Smooth muscle cell (in vitro differentiated cells): ENCODE results near the gene ATF4. TPM values are rescaled to one million over a fixed set of nuclear protein-coding genes. Genes with fewer than 3 reads are reported as not detected.

ENCODE experiments used
- DNase-seq: peaks from one replicate; lab custom pipeline; 2025; ENCODE audit not compliant: unreplicated experiment; lab: John Stamatoyannopoulos, UW
- H2AFZ ChIP-seq: fragments of 200-600 bp; sonication (generic); 2 replicates; pipeline ENCODE4 v1.6.0; 2016; ENCODE audit warnings: antibody characterized with exemption, low read depth, mild to moderate bottlenecking
- H3F3A ChIP-seq: fragments of 200-600 bp; sonication (generic); 2 replicates; pipeline ENCODE4 v1.6.0; 2017; ENCODE audit warnings: antibody characterized with exemption, low read depth
- H3K27ac ChIP-seq: fragments of 200-600 bp; sonication (generic); 2 replicates; pipeline ENCODE4 v1.5.1; 2016; ENCODE audit warnings: low read depth, mild to moderate bottlenecking
- H3K27me3 ChIP-seq: fragments of 200-600 bp; sonication (generic); 2 replicates; pipeline ENCODE4 v1.6.1; 2016; ENCODE audit warnings: low read depth, mild to moderate bottlenecking
- H3K36me3 ChIP-seq: fragments of 200-600 bp; sonication (generic); 2 replicates; pipeline ENCODE4 v1.5.1; 2016; ENCODE audit warnings: low read depth
- H3K4me1 ChIP-seq: fragments of 200-600 bp; sonication (generic); 2 replicates; pipeline ENCODE4 v1.5.1; 2016; ENCODE audit warnings: low read depth
- H3K4me2 ChIP-seq: fragments of 200-600 bp; sonication (generic); 2 replicates; pipeline ENCODE4 v1.6.0; 2016; ENCODE audit warnings: mild to moderate bottlenecking
- H3K4me3 ChIP-seq: fragments of 200-600 bp; sonication (generic); 2 replicates; pipeline ENCODE4 v1.5.1; 2016; ENCODE audit warnings: mild to moderate bottlenecking
- H3K79me2 ChIP-seq: fragments of 200-600 bp; sonication (generic); 2 replicates; pipeline ENCODE4 v1.6.0; 2016; ENCODE audit warnings: low read depth, mild to moderate bottlenecking
- H3K9ac ChIP-seq: fragments of 200-600 bp; sonication (generic); 2 replicates; pipeline ENCODE4 v1.6.0; 2016; ENCODE audit warnings: low read depth
- H3K9me3 ChIP-seq: fragments of 200-600 bp; sonication (generic); replicated peaks from 2 replicates; pipeline ENCODE4 v1.5.1; 2016; ENCODE audit warnings: low read depth
- H4K20me1 ChIP-seq: fragments of 200-600 bp; sonication (generic); 2 replicates; pipeline ENCODE4 v1.6.0; 2016; ENCODE audit warnings: low read depth
- CTCF ChIP-seq: fragments of 200-600 bp; sonication (generic); IDR thresholded peaks from 2 replicates; pipeline ENCODE4 v1.5.1; 2017; ENCODE audit warnings: borderline replicate concordance, mild to moderate bottlenecking, antibody characterized with exemption; ENCODE audit not compliant: insufficient read depth, poor library complexity, severe bottlenecking
- WGBS: methylation state at CpG from one replicate; pipeline ENCODE4 v1.1.7; 2016; ENCODE audit warnings: low lambda C conversion rate; 5-methylcytosine and 5-hydroxymethylcytosine counted together
- polyA plus RNA-seq: library from polyadenylated mRNA; unstranded; fragments of >200 nt; fragmentation: Nextera tagmentation; extraction: Ambion mirVana; gene quantifications from 2 replicates; pipeline ENCODE4 v1.2.1, GENCODE V29; 2016
- total RNA-seq: library from RNA; depleted of rRNA; stranded (reverse); fragments of >200 nt; gene quantifications from 2 replicates; pipeline ENCODE4 v1.2.3, GENCODE V29; 2014

The ATF4 gene
- total and polyA plus RNA-seq, 2 experiments from 2014 or later: 288 to 421 TPM

- H3K9ac ChIP-seq: no peak overlapping the region
- 74% methylated on average over 3 of the region's 3 CpGs for WGBS
- no peaks in the 10 kb centered on the region for H3K9me3 ChIP-seq
- no peak for DNase-seq
- H4K20me1 ChIP-seq: no peaks in the 10 kb centered on the region
- H3F3A ChIP-seq: no peaks in the 10 kb centered on the region
- H3K79me2 ChIP-seq: no peaks in the 10 kb centered on the region
- H2AFZ ChIP-seq: no peak overlapping the region
- peaks cover 70% of the 10 kb centered on the region for H3K27me3 ChIP-seq
- no peak for TF ChIP-seq CTCF
- no peak overlapping the region for H3K4me3 ChIP-seq
- no peaks in the 10 kb centered on the region for H3K4me1 ChIP-seq
- H3K36me3 ChIP-seq: no peaks in the 10 kb centered on the region
- H3K4me2 ChIP-seq: no peak overlapping the region
- no peak overlapping the region for H3K27ac ChIP-seq
These were observed 33.1 kb downstream of the ATF4 start for GRCh38 chr22:39553429-39553828.

GRCh38 chr22:39554151-39554550, 33.8 kb downstream of the ATF4 start:
- Histone ChIP-seq H3K79me2 (no peaks in the 10 kb centered on the region), H3F3A (no peaks in the 10 kb centered on the region), H3K4me1 (no peaks in the 10 kb centered on the region), H2AFZ (no peak overlapping the region), H3K27ac (no peak overlapping the region), H3K27me3 (peaks cover 70% of the 10 kb centered on the region), H3K36me3 (no peaks in the 10 kb centered on the region), H3K9me3 (no peaks in the 10 kb centered on the region), H4K20me1 (no peaks in the 10 kb centered on the region), H3K9ac (no peak overlapping the region), H3K4me3 (no peak overlapping the region), H3K4me2 (no peak overlapping the region)
- no peak for DNase-seq
- 80% methylated on average over 3 of the region's 3 CpGs for WGBS
- TF ChIP-seq CTCF: no peak

GRCh38 chr22:39556970-39557841, 36.8 kb downstream of the ATF4 start:
- H3K9me3 ChIP-seq: no peaks in the 10 kb centered on the region
- H3K4me1 ChIP-seq: no peaks in the 10 kb centered on the region
- H3F3A ChIP-seq: no peaks in the 10 kb centered on the region
- H4K20me1 ChIP-seq: no peaks in the 10 kb centered on the region
- H3K9ac ChIP-seq: no peak overlapping the region
- TF ChIP-seq CTCF: no peak
- H3K79me2 ChIP-seq: no peaks in the 10 kb centered on the region
- H3K27ac ChIP-seq: no peak overlapping the region
- WGBS: 11% methylated on average over 49 of the region's 72 CpGs
- no peak for DNase-seq
- peak overlapping the region; percentile 40 for H3K4me3 ChIP-seq
- H3K4me2 ChIP-seq: peak overlapping the region; percentile 83
- no peaks in the 10 kb centered on the region for H3K36me3 ChIP-seq
- H3K27me3 ChIP-seq: peaks cover 74% of the 10 kb centered on the region
- H2AFZ ChIP-seq: no peak overlapping the region
